ENCODE results near the gene IBA57. TPM values are rescaled to one million over a fixed set of nuclear protein-coding genes. Genes with fewer than 3 reads are reported as not detected.

Gene IBA57
- total RNA-seq, 1 donor from 2014 or later: 14.5 TPM

DNA sequence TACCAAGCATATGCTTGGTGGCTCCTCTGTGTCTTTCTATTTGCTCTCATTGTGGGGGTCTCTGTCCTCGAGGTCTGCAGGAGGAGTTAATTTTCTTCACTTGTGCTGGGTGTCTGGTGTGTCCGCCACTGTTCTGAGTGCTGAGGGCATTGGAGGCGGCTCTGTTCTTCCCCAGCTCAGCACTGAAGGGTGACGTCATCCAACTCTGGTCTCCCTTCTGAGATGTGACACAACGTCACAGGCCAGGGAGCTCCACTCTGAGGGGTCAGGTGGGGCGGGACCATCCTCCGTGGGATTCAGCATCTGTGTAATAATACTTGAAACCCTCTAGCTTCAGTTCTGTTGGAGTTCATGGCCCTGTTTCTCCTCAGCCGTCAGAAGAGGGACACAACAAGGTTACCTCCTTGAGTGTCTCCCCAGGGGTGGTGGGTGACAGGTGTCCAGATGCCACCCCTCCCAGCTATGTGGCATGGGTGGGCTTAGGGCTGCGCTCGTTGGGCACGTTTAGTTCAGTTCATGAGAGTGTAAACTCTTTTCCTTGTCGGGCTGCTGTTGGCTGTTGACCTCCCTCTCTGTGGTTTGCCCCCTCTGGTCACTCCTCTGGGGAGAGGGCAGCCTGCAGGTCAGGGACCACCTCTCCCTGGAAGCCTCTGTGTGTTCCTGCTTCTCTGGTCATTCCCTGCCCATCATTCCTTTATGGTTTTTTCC lies 3.1 kb downstream of the IBA57 start:
- no peaks in the 10 kb centered on the region for H3K9me3 Mint-ChIP-seq
- H3K4me1 Mint-ChIP-seq: peaks cover 32% of the 10 kb centered on the region
- DNase-seq: no peak
- intact Hi-C loops (cut with micrococcal nuclease): loop anchor here (5.0 kb wide), 2 partner anchors 1226 to 1761 kb away; partner anchors contain the start of genes COQ8A and PARP1
- peak overlapping the region; percentile 27 for H3K27ac Mint-ChIP-seq
- TF ChIP-seq, protein P1, sequence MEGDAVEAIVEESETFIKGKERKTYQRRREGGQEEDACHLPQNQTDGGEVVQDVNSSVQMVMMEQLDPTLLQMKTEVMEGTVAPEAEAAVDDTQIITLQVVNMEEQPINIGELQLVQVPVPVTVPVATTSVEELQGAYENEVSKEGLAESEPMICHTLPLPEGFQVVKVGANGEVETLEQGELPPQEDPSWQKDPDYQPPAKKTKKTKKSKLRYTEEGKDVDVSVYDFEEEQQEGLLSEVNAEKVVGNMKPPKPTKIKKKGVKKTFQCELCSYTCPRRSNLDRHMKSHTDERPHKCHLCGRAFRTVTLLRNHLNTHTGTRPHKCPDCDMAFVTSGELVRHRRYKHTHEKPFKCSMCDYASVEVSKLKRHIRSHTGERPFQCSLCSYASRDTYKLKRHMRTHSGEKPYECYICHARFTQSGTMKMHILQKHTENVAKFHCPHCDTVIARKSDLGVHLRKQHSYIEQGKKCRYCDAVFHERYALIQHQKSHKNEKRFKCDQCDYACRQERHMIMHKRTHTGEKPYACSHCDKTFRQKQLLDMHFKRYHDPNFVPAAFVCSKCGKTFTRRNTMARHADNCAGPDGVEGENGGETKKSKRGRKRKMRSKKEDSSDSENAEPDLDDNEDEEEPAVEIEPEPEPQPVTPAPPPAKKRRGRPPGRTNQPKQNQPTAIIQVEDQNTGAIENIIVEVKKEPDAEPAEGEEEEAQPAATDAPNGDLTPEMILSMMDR (IDR thresholded peaks at IDR 0.05): no peak
- CTCF ChIA-PET: interaction anchor here (0.9 kb wide), 1 partner anchor 31 kb away, joined by 3 read pairs; no protein-coding TSS in a partner anchor
- ATAC-seq (ENCODE audit: low read depth): no peak
- H3K27me3 Mint-ChIP-seq: no peaks in the 10 kb centered on the region
- H3K36me3 Mint-ChIP-seq (ENCODE audit: low read depth): peaks cover 11% of the 10 kb centered on the region
- POLR2A ChIA-PET: interaction anchor here (1.1 to 6.0 kb wide), 3 partner anchors 8 to 238 kb away, joined by 8 to 134 read pairs (median 11); partner anchors contain the start of genes GUK1 and TRIM11
- H3K4me3 Mint-ChIP-seq: no peak overlapping the region

DNA sequence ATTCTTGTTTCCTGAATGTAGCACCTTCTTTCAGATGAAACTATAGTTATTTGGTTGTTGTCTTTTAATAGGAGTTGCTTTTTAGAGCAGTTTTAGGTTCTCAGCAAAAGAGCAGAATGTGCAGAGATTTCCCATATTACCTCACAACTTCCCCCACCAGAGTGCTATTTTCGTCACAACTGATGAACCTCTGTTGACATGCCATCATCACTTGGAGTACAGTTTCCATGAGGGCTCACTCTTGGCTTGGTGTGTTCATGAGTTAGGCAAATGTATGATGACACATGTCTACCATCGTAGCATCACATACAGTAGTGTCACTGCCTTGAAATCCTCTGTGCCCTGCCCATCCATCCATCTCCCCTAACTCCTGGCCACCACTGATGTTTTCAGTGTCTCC lies 3.7 kb downstream of the IBA57 start:
- intact Hi-C loops (cut with micrococcal nuclease): loop anchor here (5.0 kb wide), 2 partner anchors 1227 to 1762 kb away; partner anchors contain the start of genes COQ8A and PARP1
- peak overlapping the region; percentile 12 for H3K27ac Mint-ChIP-seq
- peaks cover 29% of the 10 kb centered on the region for H3K4me1 Mint-ChIP-seq
- H3K36me3 Mint-ChIP-seq (ENCODE audit: low read depth): peaks cover 11% of the 10 kb centered on the region
- H3K9me3 Mint-ChIP-seq: no peaks in the 10 kb centered on the region
- TF ChIP-seq, protein P1 (IDR thresholded peaks at IDR 0.05): no peak
- no peak overlapping the region for H3K4me3 Mint-ChIP-seq
- ChIA-PET POLR2A (no interaction called here), CTCF (no interaction called here)
- ATAC-seq (ENCODE audit: low read depth) (no peak), DNase-seq (no peak)
- H3K27me3 Mint-ChIP-seq: no peaks in the 10 kb centered on the region

DNA sequence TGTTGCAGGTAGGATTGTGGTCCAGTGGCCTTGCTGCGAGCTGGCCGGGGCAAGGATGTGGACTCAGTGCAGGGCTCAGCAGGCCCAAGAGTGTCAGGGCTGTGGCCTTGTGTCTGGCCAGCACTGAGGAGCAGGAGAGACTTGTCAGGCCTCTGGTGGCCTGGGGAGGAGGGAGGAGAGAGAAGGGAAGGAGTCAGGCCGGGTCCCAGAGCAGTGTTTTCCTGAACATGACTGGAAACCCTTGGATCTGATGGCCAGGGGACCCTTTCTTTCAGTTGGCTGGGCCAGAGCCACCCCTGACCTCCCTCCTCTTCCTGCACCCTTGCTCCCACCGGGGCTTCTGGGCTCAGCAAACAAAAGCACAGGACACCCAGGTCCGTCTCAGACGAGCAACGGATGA lies 5.1 kb downstream of the IBA57 start:
- TF ChIP-seq, protein P1 (IDR thresholded peaks at IDR 0.05): no peak
- ChIA-PET CTCF (interaction anchor here (0.8 kb wide), 1 partner anchor 9 kb away, joined by 3 read pairs; no protein-coding TSS in a partner anchor), POLR2A (interaction anchor here (0.6 kb wide), 1 partner anchor 10 kb away, joined by 5 read pairs; no protein-coding TSS in a partner anchor)
- no peaks in the 10 kb centered on the region for H3K9me3 Mint-ChIP-seq
- DNase-seq (no peak), ATAC-seq (ENCODE audit: low read depth) (no peak)
- H3K4me1 Mint-ChIP-seq: peaks cover 17% of the 10 kb centered on the region
- peaks cover 13% of the 10 kb centered on the region for H3K36me3 Mint-ChIP-seq (ENCODE audit: low read depth)
- no peak overlapping the region for H3K27ac Mint-ChIP-seq
- no peaks in the 10 kb centered on the region for H3K27me3 Mint-ChIP-seq
- H3K4me3 Mint-ChIP-seq: no peak overlapping the region
- intact Hi-C loops (cut with micrococcal nuclease): no loop called here

DNA sequence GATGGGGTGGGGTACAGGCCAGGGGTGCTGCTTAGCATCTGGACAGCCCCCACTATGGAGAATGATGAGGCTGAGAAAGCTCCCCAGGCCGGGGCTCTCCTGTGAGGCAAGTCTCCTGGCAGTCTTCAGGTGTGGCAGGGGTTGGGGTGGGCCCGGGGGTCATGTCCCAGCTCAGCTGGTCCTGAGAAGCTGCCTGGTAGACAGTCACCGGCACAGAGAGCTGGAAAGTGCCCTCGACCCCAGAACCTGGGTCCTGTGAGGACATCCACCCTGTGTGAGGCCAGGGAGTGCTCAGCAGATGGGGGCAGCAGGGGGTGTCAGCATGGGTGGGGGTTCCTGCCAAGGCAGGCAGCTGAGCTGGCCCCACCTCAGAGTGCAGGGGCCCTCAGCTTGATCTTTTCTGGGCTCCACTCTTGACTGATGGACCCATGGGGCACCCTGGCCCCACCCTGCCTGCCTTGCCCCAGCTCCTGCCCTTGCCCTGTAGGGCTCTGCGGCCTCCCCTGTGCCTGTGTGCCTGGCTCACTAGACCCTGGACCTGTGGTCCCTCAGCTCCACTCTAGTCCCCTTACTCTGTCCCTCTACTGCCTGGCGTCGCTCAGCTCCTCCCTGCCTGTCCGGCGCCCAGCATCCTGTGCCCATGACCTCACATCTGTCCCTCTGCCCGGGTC lies 5.8 kb downstream of the IBA57 start:
- Mint-ChIP-seq H3K4me3 (no peak overlapping the region), H3K27ac (no peak overlapping the region), H3K36me3 (ENCODE audit: low read depth) (peaks cover 20% of the 10 kb centered on the region)

More for the DNA sequence above, 5.8 kb downstream of the IBA57 start:
- intact Hi-C loops (cut with micrococcal nuclease): no loop called here
- TF ChIP-seq, protein P1 (IDR thresholded peaks at IDR 0.05): no peak
- DNase-seq: no peak
- Mint-ChIP-seq H3K9me3 (no peaks in the 10 kb centered on the region), H3K27me3 (no peaks in the 10 kb centered on the region), H3K4me1 (peaks cover 17% of the 10 kb centered on the region)
- POLR2A ChIA-PET: interaction anchor here (0.6 kb wide), 1 partner anchor 9 kb away, joined by 5 read pairs; no protein-coding TSS in a partner anchor
- CTCF ChIA-PET: interaction anchor here (0.8 to 1.1 kb wide), 2 partner anchors 9 to 39 kb away, joined by 3 read pairs; no protein-coding TSS in a partner anchor
- ATAC-seq (ENCODE audit: low read depth): no peak

All from activated B cell treated with CpG ODN at 0.5 μM for 24 hours (primary cell).